NB4 (cell line): Measurements from ENCODE around the gene HP1BP3.

Experiments used
- MYC ChIP-seq: IDR thresholded peaks from 2 replicates; pipeline ENCODE4 v1.6.1; 2011; ENCODE audit warnings: low read depth, low read length
- POLR2A ChIP-seq: IDR thresholded peaks from 2 replicates; pipeline ENCODE4 v1.6.1; 2011; ENCODE audit warnings: mild to moderate bottlenecking; ENCODE audit not compliant: insufficient read length; ENCODE audit errors: extremely low read depth
- TF ChIP-seq, protein P1 (sequence below): IDR thresholded peaks from one replicate; pipeline ENCODE4 v1.5.1; 2012; ENCODE audit warnings: low read depth, low read length
- TF ChIP-seq, protein P2 (sequence below): IDR thresholded peaks from 2 replicates; pipeline ENCODE4 v1.6.1; 2011; ENCODE audit warnings: low read depth, low read length

DNA sequence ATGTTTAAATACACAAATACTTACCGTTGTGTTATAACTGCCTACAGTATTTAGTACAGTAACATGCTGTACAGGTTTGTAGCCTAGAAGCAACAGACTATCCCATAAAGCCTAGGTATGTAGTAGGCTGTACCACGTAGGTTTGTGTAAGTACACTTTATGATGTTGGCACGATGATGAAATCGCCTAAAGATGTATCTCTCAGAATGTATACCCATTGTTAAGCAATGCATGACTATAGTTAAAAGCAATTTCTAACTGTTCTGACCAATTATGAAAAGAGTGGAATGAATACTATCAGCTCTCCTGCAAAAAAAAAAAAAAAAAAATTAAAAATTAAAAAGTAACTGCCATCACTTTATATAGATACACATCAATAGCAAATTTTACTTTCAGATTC, 11.4 kb downstream of the HP1BP3 start:
- TF ChIP-seq, protein P1, sequence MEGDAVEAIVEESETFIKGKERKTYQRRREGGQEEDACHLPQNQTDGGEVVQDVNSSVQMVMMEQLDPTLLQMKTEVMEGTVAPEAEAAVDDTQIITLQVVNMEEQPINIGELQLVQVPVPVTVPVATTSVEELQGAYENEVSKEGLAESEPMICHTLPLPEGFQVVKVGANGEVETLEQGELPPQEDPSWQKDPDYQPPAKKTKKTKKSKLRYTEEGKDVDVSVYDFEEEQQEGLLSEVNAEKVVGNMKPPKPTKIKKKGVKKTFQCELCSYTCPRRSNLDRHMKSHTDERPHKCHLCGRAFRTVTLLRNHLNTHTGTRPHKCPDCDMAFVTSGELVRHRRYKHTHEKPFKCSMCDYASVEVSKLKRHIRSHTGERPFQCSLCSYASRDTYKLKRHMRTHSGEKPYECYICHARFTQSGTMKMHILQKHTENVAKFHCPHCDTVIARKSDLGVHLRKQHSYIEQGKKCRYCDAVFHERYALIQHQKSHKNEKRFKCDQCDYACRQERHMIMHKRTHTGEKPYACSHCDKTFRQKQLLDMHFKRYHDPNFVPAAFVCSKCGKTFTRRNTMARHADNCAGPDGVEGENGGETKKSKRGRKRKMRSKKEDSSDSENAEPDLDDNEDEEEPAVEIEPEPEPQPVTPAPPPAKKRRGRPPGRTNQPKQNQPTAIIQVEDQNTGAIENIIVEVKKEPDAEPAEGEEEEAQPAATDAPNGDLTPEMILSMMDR = no peak
- TF ChIP-seq MYC (no peak), POLR2A (no peak)
- TF ChIP-seq, protein P2, sequence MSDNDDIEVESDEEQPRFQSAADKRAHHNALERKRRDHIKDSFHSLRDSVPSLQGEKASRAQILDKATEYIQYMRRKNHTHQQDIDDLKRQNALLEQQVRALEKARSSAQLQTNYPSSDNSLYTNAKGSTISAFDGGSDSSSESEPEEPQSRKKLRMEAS = no peak
